Activated CD8-positive, alpha-beta memory T cell treated with anti-CD3 and anti-CD28 coated beads, Interleukin-2, amount 50 U/mL, for 1 hour (primary cell): ENCODE measurements around the gene BRI3.

Experiments used
- DNase-seq: peaks from one replicate; pipeline ENCODE4 v3.0.0-alpha.2; 2020; ENCODE audit errors: extremely low read depth

Gene BRI3

GRCh38 chr7:98280791-98281756 is at the start of gene BRI3:
Gene BRI3 (plus strand): TSS chr7:98281686. CDS start chr7:98281796, 110 bp downstream.
- peak; percentile 65 for DNase-seq

- no peak for DNase-seq
Measured at GRCh38 chr7:98232263-98232585, 49.3 kb upstream of the BRI3 start.

GRCh38 chr7:98232799-98233198 is 48.7 kb upstream of the BRI3 start:
- no peak for DNase-seq

- DNase-seq = no peak
Measured at GRCh38 chr7:98233219-98234070, 48.0 kb upstream of the BRI3 start.

- DNase-seq = no peak
Measured at GRCh38 chr7:98234429-98235147, 46.9 kb upstream of the BRI3 start.

- DNase-seq = no peak
Measured at GRCh38 chr7:98235901-98236300, 45.6 kb upstream of the BRI3 start.

GRCh38 chr7:98236355-98237185 is 44.9 kb upstream of the BRI3 start:
- no peak for DNase-seq

- DNase-seq = no peak
Measured at GRCh38 chr7:98238076-98238475, 43.4 kb upstream of the BRI3 start.

GRCh38 chr7:98238976-98239375 is 42.5 kb upstream of the BRI3 start:
- no peak for DNase-seq

GRCh38 chr7:98240961-98241673 is 40.4 kb upstream of the BRI3 start:
- no peak for DNase-seq

- DNase-seq = no peak
Measured at GRCh38 chr7:98241674-98242241, 39.7 kb upstream of the BRI3 start.

- DNase-seq = no peak
Measured at GRCh38 chr7:98242342-98242741, 39.1 kb upstream of the BRI3 start.

GRCh38 chr7:98242934-98243333 is 38.6 kb upstream of the BRI3 start:
- DNase-seq = no peak

- no peak for DNase-seq
Measured at GRCh38 chr7:98244871-98245270, 36.6 kb upstream of the BRI3 start.

GRCh38 chr7:98248156-98248555 is 33.3 kb upstream of the BRI3 start:
- DNase-seq = no peak

- DNase-seq = no peak
Measured at GRCh38 chr7:98249106-98249505, 32.4 kb upstream of the BRI3 start.

- DNase-seq = no peak
Measured at GRCh38 chr7:98250789-98251188, 30.7 kb upstream of the BRI3 start.

GRCh38 chr7:98251231-98251600 is 30.3 kb upstream of the BRI3 start:
- DNase-seq = no peak

GRCh38 chr7:98251601-98252424 is 29.7 kb upstream of the BRI3 start, which contains the start of gene TECPR1:
Gene TECPR1 (minus strand): TSS chr7:98252232. CDS start chr7:98246146, 6,086 bp downstream.
- DNase-seq = peak; percentile 58
